NCI-H1417 treated with DMSO at 0.1 percent for 48 hours (cell line): ENCODE data around the gene RAD9A.

ENCODE experiments used
- DNase-seq: peaks from one replicate; lab custom pipeline; 2025; lab: John Stamatoyannopoulos, UW

RAD9A gene

DNA sequence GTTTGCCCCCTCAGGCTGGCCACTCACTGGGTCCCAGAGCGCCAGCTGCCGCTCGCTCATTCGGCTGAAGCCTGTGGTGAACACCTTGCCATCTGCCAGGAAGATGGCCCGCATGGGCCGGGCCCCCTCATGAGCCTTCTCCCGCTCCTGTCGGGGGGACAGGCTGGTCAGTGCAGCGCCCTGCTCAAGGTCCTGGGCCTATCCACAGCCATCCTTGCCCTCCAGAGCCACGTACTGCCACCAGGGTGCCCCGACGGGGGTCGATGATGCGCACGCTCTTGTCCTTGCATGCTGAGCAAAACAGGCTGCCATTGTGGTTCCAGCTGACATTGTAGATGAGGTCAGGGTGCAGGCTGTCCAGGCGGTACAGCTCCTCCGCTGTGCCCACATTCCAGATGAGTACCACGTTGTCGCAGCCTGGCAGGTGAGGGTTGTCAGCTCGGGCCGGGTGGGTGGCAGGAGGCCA, 49.3 kb downstream of the RAD9A start:
- DNase-seq: no peak

DNA sequence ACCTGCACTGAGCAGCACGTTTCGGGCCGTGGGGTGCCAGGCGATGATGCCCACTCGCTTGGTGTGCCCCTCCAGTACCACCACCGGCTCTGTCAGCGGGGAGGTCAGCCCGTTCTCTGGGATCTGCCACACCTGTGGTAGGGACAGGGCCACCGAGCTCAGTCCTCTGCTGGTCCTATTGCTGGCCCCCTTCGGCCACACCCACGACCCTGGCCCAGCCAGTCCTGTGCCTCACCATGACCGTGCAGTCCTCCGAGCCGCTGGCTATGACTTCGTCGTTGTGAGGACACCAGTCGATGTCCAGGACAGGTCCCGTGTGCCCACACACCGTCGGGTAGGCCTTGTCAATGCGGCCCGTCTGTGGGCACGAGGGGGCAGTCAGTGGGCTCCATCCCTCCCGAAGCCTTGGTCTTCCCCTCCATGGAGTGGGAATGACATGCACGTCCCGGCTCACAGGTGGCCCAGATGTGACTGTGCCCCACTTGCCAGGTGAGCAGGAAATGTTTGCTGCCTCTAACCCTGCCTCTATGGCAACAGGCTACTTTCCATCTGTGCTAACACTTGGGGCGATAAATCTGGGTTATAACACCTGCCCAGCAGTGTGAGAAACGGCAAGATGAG, 50.1 kb downstream of the RAD9A start:
- no peak for DNase-seq

DNA sequence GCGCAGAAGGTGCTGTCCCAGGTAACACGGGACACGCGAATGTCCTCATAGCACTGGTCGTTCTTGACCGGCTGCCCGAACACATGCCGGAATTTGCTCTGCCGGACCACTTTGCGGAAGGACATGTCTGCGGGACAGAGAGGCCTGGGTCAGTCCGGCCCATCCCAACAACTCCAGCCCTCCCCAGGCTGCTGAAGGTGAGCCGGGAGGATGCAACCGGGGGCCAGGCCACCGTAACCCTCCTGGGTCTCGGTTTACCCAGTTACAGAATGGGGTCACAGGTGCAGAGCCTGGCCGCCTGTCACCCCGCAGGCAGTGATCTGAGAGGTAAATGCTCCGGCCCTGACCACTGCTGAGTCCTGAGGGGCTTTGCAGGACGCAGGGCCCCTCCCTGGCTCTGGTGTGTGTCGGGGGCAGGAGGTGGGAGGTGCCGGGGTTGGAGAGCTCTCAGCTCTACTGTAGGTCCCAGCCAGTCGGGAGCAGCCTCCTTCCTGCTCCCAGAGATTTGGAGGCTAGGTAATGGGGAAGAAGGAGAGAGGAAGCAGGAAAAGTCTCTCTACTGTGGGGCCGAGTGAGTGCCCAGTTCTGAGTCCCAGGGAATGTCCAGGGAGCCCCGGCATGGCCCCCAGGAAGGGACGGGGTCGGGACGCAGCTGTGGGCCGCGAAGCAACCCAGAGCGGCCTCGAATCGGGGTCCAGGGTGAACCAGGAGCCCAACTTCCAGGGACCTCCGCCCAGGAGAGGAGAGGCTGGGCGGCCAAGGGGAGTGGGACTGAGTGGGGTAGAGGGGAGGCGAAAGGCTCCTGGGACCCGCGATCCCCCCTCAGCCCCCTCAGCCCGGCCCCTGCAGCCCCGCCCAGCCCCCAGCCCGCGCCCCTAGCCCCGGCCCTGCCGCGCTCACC, 51.0 kb downstream of the RAD9A start:
- no peak for DNase-seq

DNA sequence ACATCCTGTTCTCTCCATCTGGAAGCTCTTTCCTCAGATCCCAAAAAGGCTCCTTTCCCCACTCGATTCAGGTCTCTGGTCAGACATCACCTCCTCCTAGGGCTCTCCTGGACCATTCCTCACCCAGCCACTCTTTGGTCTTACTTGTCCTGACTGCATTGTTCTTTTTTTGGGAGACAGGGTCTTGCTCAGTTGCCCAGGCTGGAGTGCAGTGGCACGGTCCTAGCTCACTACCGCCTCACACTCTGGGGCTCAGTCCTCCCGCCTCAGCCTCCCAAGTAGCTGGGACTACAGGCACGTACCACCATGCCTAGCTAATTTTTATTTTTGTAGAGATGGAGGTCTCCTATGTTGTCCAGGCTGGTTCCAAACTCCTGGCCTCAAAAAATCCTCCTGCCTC, 53.7 kb downstream of the RAD9A start:
- DNase-seq: no peak
